Measurements from ENCODE around the gene DSCAM.

GRCh38 chr21:40276001-40276400 lies 571.0 kb downstream of the DSCAM start:
- no peak for TF ChIP-seq CTCF (IDR thresholded peaks at IDR 0.05; ENCODE audit: insufficient read depth, low read length)
- TF ChIP-seq REST (IDR thresholded peaks at IDR 0.05; ENCODE audit: insufficient replicate concordance, low read depth) = no peak
- no peak for TF ChIP-seq POLR2AphosphoS5 (IDR thresholded peaks at IDR 0.05; ENCODE audit: low read depth)
